ENCODE data around the gene DOCK2.

The DOCK2 gene

DNA sequence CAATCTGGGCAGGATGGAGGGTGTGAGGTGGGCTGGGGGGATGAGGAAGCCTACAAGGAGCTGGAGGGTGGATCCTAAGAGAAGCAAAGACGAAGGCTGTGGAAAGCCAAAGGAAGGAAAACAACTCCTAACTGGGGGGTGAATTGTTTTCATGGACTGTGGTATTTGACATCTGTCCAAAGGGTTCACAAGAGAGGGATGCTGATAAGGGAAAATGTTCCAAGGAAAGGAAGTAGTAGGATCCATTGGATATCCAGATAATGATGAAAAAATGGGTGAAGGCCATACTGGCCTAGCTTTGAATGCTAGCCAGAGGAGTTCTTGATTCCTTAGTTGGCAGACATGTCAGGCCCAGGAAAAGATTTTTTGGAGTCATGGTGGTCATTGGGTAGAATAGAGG lies 416.8 kb downstream of the DOCK2 start:
- H3K4me3 ChIP-seq (ENCODE audit: low read length, poor library complexity, severe bottlenecking), result no peak overlapping the region
- no peaks in the 10 kb centered on the region for H3K4me1 ChIP-seq (ENCODE audit: insufficient read depth, low read length, poor library complexity, severe bottlenecking)
- H3K36me3 ChIP-seq (ENCODE audit: insufficient read depth, low read length), result peaks cover 29% of the 10 kb centered on the region; the same call in 1 of the 2 replicates
- TF ChIP-seq EZH2phosphoT487 (IDR thresholded peaks at IDR 0.05; ENCODE audit: borderline replicate concordance), result no peak
- TF ChIP-seq, protein P1, sequence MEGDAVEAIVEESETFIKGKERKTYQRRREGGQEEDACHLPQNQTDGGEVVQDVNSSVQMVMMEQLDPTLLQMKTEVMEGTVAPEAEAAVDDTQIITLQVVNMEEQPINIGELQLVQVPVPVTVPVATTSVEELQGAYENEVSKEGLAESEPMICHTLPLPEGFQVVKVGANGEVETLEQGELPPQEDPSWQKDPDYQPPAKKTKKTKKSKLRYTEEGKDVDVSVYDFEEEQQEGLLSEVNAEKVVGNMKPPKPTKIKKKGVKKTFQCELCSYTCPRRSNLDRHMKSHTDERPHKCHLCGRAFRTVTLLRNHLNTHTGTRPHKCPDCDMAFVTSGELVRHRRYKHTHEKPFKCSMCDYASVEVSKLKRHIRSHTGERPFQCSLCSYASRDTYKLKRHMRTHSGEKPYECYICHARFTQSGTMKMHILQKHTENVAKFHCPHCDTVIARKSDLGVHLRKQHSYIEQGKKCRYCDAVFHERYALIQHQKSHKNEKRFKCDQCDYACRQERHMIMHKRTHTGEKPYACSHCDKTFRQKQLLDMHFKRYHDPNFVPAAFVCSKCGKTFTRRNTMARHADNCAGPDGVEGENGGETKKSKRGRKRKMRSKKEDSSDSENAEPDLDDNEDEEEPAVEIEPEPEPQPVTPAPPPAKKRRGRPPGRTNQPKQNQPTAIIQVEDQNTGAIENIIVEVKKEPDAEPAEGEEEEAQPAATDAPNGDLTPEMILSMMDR (conservative IDR thresholded peaks at IDR 0.05; ENCODE audit: low read length), result no peak
- no peaks in the 10 kb centered on the region for H3F3A ChIP-seq (ENCODE audit: low read depth)
- H3K9ac ChIP-seq (ENCODE audit: low read depth, low read length, poor library complexity, severe bottlenecking), result no peak overlapping the region
- H3K9me3 ChIP-seq (ENCODE audit: insufficient read depth, low read depth, low read length), result no peaks in the 10 kb centered on the region
- H3K4me2 ChIP-seq (ENCODE audit: low read depth, low read length, poor library complexity, severe bottlenecking), result no peak overlapping the region
- H3K79me2 ChIP-seq (ENCODE audit: insufficient read depth, low read length), result no peaks in the 10 kb centered on the region
- no peaks in the 10 kb centered on the region for H3K9me2 ChIP-seq (replicated peaks; ENCODE audit: low read depth, low read length)
- no peaks in the 10 kb centered on the region for H4K20me1 ChIP-seq (ENCODE audit: insufficient read depth, low read length, poor library complexity, severe bottlenecking)
- H3K27me3 ChIP-seq (ENCODE audit: insufficient read depth, low read length, poor library complexity, severe bottlenecking), result no peaks in the 10 kb centered on the region
- H2AFZ ChIP-seq (ENCODE audit: low read length), result no peak overlapping the region

DNA sequence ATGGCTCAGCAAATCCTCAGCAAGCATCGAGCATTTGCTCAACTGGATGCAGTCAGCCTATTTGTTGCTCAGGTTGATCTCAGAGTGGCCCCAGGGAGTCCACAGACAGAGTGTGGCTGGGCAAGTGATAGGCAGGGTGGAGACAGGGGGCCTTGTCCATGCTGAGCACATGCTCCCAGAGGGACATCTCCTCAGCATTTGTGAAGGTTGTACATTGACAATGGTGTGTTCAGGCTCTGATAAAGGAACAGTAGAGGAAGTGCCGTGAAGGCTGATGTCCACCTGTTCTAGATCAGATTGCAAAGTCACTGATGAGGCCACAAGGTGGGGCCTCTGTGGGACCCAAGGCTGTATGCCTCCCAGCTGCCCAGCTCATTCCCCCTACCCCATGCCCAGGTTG lies 418.5 kb downstream of the DOCK2 start:
- Histone ChIP-seq H3K9me2 (replicated peaks; ENCODE audit: low read depth, low read length) (no peaks in the 10 kb centered on the region), H3K4me1 (ENCODE audit: insufficient read depth, low read length, poor library complexity, severe bottlenecking) (no peaks in the 10 kb centered on the region), H4K20me1 (ENCODE audit: insufficient read depth, low read length, poor library complexity, severe bottlenecking) (no peaks in the 10 kb centered on the region), H2AFZ (ENCODE audit: low read length) (no peak overlapping the region), H3K9me3 (ENCODE audit: insufficient read depth, low read depth, low read length) (no peaks in the 10 kb centered on the region), H3K4me3 (ENCODE audit: low read length, poor library complexity, severe bottlenecking) (no peak overlapping the region), H3K79me2 (ENCODE audit: insufficient read depth, low read length) (no peaks in the 10 kb centered on the region), H3K27me3 (ENCODE audit: insufficient read depth, low read length, poor library complexity, severe bottlenecking) (no peaks in the 10 kb centered on the region), H3F3A (ENCODE audit: low read depth) (no peaks in the 10 kb centered on the region), H3K4me2 (ENCODE audit: low read depth, low read length, poor library complexity, severe bottlenecking) (no peak overlapping the region), H3K9ac (ENCODE audit: low read depth, low read length, poor library complexity, severe bottlenecking) (no peak overlapping the region), H3K36me3 (ENCODE audit: insufficient read depth, low read length) (peaks cover 16% of the 10 kb centered on the region; the same call in 1 of the 2 replicates)
- TF ChIP-seq, protein P1 (conservative IDR thresholded peaks at IDR 0.05; ENCODE audit: low read length), result no peak
- TF ChIP-seq EZH2phosphoT487 (IDR thresholded peaks at IDR 0.05; ENCODE audit: borderline replicate concordance), result no peak

DNA sequence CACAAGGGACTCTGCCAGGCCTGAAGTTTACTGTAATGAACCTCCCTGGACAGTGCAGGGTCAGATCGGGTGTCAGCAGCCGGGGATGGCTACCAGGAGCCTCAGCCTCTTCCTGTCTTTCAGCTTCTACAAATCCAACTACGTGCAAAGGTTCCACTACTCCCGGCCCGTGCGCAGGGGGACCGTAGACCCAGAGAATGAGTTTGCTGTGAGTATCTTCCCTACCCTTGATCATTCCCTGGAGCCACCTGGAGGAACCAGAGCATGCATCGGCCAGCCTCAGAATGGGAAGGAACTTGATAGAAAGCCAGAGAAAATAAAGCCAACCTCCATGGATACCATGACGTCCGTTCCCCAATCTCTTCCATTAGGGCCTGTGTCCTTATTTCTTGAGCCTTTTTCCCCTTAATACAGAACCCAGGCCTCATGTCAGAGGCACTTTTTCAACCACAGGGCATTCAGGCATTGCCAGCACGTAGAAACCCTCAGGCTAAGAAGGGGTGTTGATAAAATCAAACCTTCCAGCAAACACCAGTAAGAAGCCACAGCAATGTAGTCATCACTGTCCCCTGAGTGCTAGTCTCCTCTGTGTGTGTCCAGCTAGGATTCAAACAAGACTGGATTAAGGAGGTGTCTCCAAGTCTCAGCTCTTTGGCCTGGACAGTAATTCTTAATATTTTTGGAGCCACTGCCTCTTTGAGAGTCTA lies 419.6 kb downstream of the DOCK2 start:
- TF ChIP-seq EZH2phosphoT487 (IDR thresholded peaks at IDR 0.05; ENCODE audit: borderline replicate concordance), result no peak
- TF ChIP-seq, protein P1 (conservative IDR thresholded peaks at IDR 0.05; ENCODE audit: low read length), result no peak
- H3K9me3 ChIP-seq (ENCODE audit: insufficient read depth, low read depth, low read length), result no peaks in the 10 kb centered on the region
- no peak overlapping the region for H2AFZ ChIP-seq (ENCODE audit: low read length)
- no peaks in the 10 kb centered on the region for H4K20me1 ChIP-seq (ENCODE audit: insufficient read depth, low read length, poor library complexity, severe bottlenecking)
- H3K4me2 ChIP-seq (ENCODE audit: low read depth, low read length, poor library complexity, severe bottlenecking), result no peak overlapping the region
- H3K4me3 ChIP-seq (ENCODE audit: low read length, poor library complexity, severe bottlenecking), result no peak overlapping the region
- no peak overlapping the region for H3K9ac ChIP-seq (ENCODE audit: low read depth, low read length, poor library complexity, severe bottlenecking)
- peaks cover 9% of the 10 kb centered on the region; the same call in 1 of the 2 replicates for H3K36me3 ChIP-seq (ENCODE audit: insufficient read depth, low read length)
- no peaks in the 10 kb centered on the region for H3K79me2 ChIP-seq (ENCODE audit: insufficient read depth, low read length)
- H3F3A ChIP-seq (ENCODE audit: low read depth), result no peaks in the 10 kb centered on the region
- H3K4me1 ChIP-seq (ENCODE audit: insufficient read depth, low read length, poor library complexity, severe bottlenecking), result no peaks in the 10 kb centered on the region
- H3K9me2 ChIP-seq (replicated peaks; ENCODE audit: low read depth, low read length), result no peaks in the 10 kb centered on the region
- no peaks in the 10 kb centered on the region for H3K27me3 ChIP-seq (ENCODE audit: insufficient read depth, low read length, poor library complexity, severe bottlenecking)

Measured in Loucy (cell line).